ENCODE measurements around the gene ASB9.

The ASB9 gene

GRCh38 chrX:15241301-15241700, 28.6 kb downstream of the ASB9 start:
- no peak for DNase-seq
- Histone ChIP-seq H4K20me1 (ENCODE audit: insufficient read depth, low read length) (no peaks in the 10 kb centered on the region), H3K4me2 (ENCODE audit: low read depth, low read length) (no peak overlapping the region), H3K36me3 (replicated peaks; ENCODE audit: insufficient read depth, low read length) (no peaks in the 10 kb centered on the region), H3F3A (ENCODE audit: insufficient read depth, low read length) (no peaks in the 10 kb centered on the region), H3K9ac (ENCODE audit: low read length) (no peak overlapping the region), H3K27me3 (replicated peaks; ENCODE audit: insufficient read depth, low read length) (no peaks in the 10 kb centered on the region), H3K9me3 (replicated peaks; ENCODE audit: insufficient read depth, low read length) (no peaks in the 10 kb centered on the region), H3K9me2 (replicated peaks; ENCODE audit: insufficient read depth, low read length) (no peaks in the 10 kb centered on the region), H3K4me1 (ENCODE audit: low read length) (no peaks in the 10 kb centered on the region), H3K79me2 (ENCODE audit: low read length) (no peaks in the 10 kb centered on the region), H3K27ac (ENCODE audit: low read length) (no peak overlapping the region), H2AFZ (ENCODE audit: low read length) (no peak overlapping the region), H3K4me3 (ENCODE audit: low read length) (no peak overlapping the region)
- TF ChIP-seq CTCF (IDR thresholded peaks at IDR 0.05; ENCODE audit: low read length) (no peak), EZH2phosphoT487 (IDR thresholded peaks at IDR 0.05; ENCODE audit: low read length) (no peak), EZH2 (optimal IDR thresholded peaks at IDR 0.05; ENCODE audit: low read depth, low read length) (no peak)

GRCh38 chrX:15240414-15240813, 29.5 kb downstream of the ASB9 start:
- Histone ChIP-seq H2AFZ (ENCODE audit: low read length) (no peak overlapping the region), H3F3A (ENCODE audit: insufficient read depth, low read length) (no peaks in the 10 kb centered on the region), H3K4me2 (ENCODE audit: low read depth, low read length) (no peak overlapping the region), H3K4me1 (ENCODE audit: low read length) (no peaks in the 10 kb centered on the region), H4K20me1 (ENCODE audit: insufficient read depth, low read length) (no peaks in the 10 kb centered on the region), H3K27ac (ENCODE audit: low read length) (no peak overlapping the region), H3K9me2 (replicated peaks; ENCODE audit: insufficient read depth, low read length) (no peaks in the 10 kb centered on the region), H3K9ac (ENCODE audit: low read length) (no peak overlapping the region), H3K27me3 (replicated peaks; ENCODE audit: insufficient read depth, low read length) (no peaks in the 10 kb centered on the region), H3K79me2 (ENCODE audit: low read length) (no peaks in the 10 kb centered on the region), H3K4me3 (ENCODE audit: low read length) (no peak overlapping the region), H3K9me3 (replicated peaks; ENCODE audit: insufficient read depth, low read length) (no peaks in the 10 kb centered on the region), H3K36me3 (replicated peaks; ENCODE audit: insufficient read depth, low read length) (no peaks in the 10 kb centered on the region)
- no peak for TF ChIP-seq EZH2phosphoT487 (IDR thresholded peaks at IDR 0.05; ENCODE audit: low read length)
- no peak for TF ChIP-seq CTCF (IDR thresholded peaks at IDR 0.05; ENCODE audit: low read length)
- TF ChIP-seq EZH2 (optimal IDR thresholded peaks at IDR 0.05; ENCODE audit: low read depth, low read length) = no peak
- DNase-seq = no peak

- DNase-seq = no peak
- Histone ChIP-seq H3F3A (ENCODE audit: insufficient read depth, low read length) (no peaks in the 10 kb centered on the region), H3K27me3 (replicated peaks; ENCODE audit: insufficient read depth, low read length) (no peaks in the 10 kb centered on the region), H3K9me2 (replicated peaks; ENCODE audit: insufficient read depth, low read length) (no peaks in the 10 kb centered on the region), H3K4me1 (ENCODE audit: low read length) (no peaks in the 10 kb centered on the region), H3K9me3 (replicated peaks; ENCODE audit: insufficient read depth, low read length) (no peaks in the 10 kb centered on the region), H3K4me2 (ENCODE audit: low read depth, low read length) (no peak overlapping the region), H3K27ac (ENCODE audit: low read length) (no peak overlapping the region), H3K9ac (ENCODE audit: low read length) (no peak overlapping the region), H3K79me2 (ENCODE audit: low read length) (no peaks in the 10 kb centered on the region), H2AFZ (ENCODE audit: low read length) (no peak overlapping the region), H4K20me1 (ENCODE audit: insufficient read depth, low read length) (no peaks in the 10 kb centered on the region), H3K4me3 (ENCODE audit: low read length) (no peak overlapping the region), H3K36me3 (replicated peaks; ENCODE audit: insufficient read depth, low read length) (no peaks in the 10 kb centered on the region)
- TF ChIP-seq EZH2phosphoT487 (IDR thresholded peaks at IDR 0.05; ENCODE audit: low read length) = no peak
- TF ChIP-seq EZH2 (optimal IDR thresholded peaks at IDR 0.05; ENCODE audit: low read depth, low read length) = no peak
- TF ChIP-seq CTCF (IDR thresholded peaks at IDR 0.05; ENCODE audit: low read length) = no peak
These were observed 33.7 kb downstream of the ASB9 start for GRCh38 chrX:15236146-15236545.

Measured in MM.1S (cell line).